K562 (cell line): ENCODE results near the gene SMAD4. TPM values are rescaled to one million over a fixed set of nuclear protein-coding genes. Genes with fewer than 3 reads are reported as not detected.

Source experiments
- ZKSCAN8 ChIP-seq: fragments of 200-800 bp; sonication (Bioruptor generic); IDR thresholded peaks from 2 replicates; pipeline ENCODE4 v1.6.1; 2016; ENCODE audit warnings: missing genetic modification characterization, missing compliant biosample characterization
- ZNF507 ChIP-seq: conservative IDR thresholded peaks from 2 replicates; pipeline ENCODE4 v1.6.1; 2017; ENCODE audit warnings: missing genetic modification characterization, missing compliant biosample characterization
- polyA plus RNA-seq, 8 experiments: library from polyadenylated mRNA; depleted of rRNA in 4 of 8; stranded (reverse) in 5 of 8; unstranded in 3 of 8; fragments of >200 nt; fragmentation: Nextera tagmentation in 2 of 8; fragmentation: Illumina TruSeq in 1 of 8; extraction: Ambion mirVana in 2 of 8; extraction: Trizol in 1 of 8; gene quantifications; 2 replicates each; pipeline versions ENCODE4 v1.2.1 to v1.2.3, GENCODE V29; 2011 to 2014; ENCODE audit warnings: inconsistent platforms in 1 of 8, missing spikeins in 1 of 8
- total RNA-seq, 7 experiments: library from RNA; depleted of rRNA in 6 of 7; stranded (reverse); fragments of >200 nt in 6 of 7; fragmentation: Illumina TruSeq in 2 of 7; extraction: Trizol in 2 of 7; gene quantifications; 2 replicates each; pipeline versions ENCODE4 v1.2.1 to v1.2.3, GENCODE V29; 2011 to 2021; ENCODE audit warnings: low replicate concordance in 1 of 7
- TF ChIP-seq, protein P1 (sequence below): fragments of 450-650 bp; IDR thresholded peaks from 2 replicates; pipeline ENCODE4 v1.6.1; 2016; ENCODE audit warnings: mild to moderate bottlenecking, moderate library complexity

Gene SMAD4
- total and polyA plus RNA-seq, 9 of the 15 experiments (the other 6 are each of a cell fraction or from before 2014, with no cell fraction given), result 5.7 to 55.0 (median 39.4) TPM

- TF ChIP-seq, protein P1, sequence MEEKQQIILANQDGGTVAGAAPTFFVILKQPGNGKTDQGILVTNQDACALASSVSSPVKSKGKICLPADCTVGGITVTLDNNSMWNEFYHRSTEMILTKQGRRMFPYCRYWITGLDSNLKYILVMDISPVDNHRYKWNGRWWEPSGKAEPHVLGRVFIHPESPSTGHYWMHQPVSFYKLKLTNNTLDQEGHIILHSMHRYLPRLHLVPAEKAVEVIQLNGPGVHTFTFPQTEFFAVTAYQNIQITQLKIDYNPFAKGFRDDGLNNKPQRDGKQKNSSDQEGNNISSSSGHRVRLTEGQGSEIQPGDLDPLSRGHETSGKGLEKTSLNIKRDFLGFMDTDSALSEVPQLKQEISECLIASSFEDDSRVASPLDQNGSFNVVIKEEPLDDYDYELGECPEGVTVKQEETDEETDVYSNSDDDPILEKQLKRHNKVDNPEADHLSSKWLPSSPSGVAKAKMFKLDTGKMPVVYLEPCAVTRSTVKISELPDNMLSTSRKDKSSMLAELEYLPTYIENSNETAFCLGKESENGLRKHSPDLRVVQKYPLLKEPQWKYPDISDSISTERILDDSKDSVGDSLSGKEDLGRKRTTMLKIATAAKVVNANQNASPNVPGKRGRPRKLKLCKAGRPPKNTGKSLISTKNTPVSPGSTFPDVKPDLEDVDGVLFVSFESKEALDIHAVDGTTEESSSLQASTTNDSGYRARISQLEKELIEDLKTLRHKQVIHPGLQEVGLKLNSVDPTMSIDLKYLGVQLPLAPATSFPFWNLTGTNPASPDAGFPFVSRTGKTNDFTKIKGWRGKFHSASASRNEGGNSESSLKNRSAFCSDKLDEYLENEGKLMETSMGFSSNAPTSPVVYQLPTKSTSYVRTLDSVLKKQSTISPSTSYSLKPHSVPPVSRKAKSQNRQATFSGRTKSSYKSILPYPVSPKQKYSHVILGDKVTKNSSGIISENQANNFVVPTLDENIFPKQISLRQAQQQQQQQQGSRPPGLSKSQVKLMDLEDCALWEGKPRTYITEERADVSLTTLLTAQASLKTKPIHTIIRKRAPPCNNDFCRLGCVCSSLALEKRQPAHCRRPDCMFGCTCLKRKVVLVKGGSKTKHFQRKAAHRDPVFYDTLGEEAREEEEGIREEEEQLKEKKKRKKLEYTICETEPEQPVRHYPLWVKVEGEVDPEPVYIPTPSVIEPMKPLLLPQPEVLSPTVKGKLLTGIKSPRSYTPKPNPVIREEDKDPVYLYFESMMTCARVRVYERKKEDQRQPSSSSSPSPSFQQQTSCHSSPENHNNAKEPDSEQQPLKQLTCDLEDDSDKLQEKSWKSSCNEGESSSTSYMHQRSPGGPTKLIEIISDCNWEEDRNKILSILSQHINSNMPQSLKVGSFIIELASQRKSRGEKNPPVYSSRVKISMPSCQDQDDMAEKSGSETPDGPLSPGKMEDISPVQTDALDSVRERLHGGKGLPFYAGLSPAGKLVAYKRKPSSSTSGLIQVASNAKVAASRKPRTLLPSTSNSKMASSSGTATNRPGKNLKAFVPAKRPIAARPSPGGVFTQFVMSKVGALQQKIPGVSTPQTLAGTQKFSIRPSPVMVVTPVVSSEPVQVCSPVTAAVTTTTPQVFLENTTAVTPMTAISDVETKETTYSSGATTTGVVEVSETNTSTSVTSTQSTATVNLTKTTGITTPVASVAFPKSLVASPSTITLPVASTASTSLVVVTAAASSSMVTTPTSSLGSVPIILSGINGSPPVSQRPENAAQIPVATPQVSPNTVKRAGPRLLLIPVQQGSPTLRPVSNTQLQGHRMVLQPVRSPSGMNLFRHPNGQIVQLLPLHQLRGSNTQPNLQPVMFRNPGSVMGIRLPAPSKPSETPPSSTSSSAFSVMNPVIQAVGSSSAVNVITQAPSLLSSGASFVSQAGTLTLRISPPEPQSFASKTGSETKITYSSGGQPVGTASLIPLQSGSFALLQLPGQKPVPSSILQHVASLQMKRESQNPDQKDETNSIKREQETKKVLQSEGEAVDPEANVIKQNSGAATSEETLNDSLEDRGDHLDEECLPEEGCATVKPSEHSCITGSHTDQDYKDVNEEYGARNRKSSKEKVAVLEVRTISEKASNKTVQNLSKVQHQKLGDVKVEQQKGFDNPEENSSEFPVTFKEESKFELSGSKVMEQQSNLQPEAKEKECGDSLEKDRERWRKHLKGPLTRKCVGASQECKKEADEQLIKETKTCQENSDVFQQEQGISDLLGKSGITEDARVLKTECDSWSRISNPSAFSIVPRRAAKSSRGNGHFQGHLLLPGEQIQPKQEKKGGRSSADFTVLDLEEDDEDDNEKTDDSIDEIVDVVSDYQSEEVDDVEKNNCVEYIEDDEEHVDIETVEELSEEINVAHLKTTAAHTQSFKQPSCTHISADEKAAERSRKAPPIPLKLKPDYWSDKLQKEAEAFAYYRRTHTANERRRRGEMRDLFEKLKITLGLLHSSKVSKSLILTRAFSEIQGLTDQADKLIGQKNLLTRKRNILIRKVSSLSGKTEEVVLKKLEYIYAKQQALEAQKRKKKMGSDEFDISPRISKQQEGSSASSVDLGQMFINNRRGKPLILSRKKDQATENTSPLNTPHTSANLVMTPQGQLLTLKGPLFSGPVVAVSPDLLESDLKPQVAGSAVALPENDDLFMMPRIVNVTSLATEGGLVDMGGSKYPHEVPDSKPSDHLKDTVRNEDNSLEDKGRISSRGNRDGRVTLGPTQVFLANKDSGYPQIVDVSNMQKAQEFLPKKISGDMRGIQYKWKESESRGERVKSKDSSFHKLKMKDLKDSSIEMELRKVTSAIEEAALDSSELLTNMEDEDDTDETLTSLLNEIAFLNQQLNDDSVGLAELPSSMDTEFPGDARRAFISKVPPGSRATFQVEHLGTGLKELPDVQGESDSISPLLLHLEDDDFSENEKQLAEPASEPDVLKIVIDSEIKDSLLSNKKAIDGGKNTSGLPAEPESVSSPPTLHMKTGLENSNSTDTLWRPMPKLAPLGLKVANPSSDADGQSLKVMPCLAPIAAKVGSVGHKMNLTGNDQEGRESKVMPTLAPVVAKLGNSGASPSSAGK, result 0 out of 2 replicates have a peak, but pooled peaks have one; percentile 18
- TF ChIP-seq ZKSCAN8 (no peak), ZNF507 (peak; percentile 83)
Observed at GRCh38 chr18:51088410-51088809, 58.4 kb downstream of the SMAD4 start (continued).
